GM23248 (cell line): Measurements from ENCODE around the gene C1QB.

Experiments used
- EZH2 ChIP-seq: fragments of 200-600 bp; sonication (generic); IDR thresholded peaks from 2 replicates; pipeline ENCODE4 v1.6.1; 2018; ENCODE audit warnings: antibody characterized with exemption, mild to moderate bottlenecking; ENCODE audit not compliant: insufficient read depth, poor library complexity, severe bottlenecking
- EZH2phosphoT487 ChIP-seq: fragments of 200-600 bp; sonication (generic); IDR thresholded peaks from 2 replicates; pipeline ENCODE4 v1.6.1; 2018; ENCODE audit warnings: antibody characterized with exemption, moderate library complexity, mild to moderate bottlenecking, low read depth; ENCODE audit not compliant: insufficient read depth

DNA sequence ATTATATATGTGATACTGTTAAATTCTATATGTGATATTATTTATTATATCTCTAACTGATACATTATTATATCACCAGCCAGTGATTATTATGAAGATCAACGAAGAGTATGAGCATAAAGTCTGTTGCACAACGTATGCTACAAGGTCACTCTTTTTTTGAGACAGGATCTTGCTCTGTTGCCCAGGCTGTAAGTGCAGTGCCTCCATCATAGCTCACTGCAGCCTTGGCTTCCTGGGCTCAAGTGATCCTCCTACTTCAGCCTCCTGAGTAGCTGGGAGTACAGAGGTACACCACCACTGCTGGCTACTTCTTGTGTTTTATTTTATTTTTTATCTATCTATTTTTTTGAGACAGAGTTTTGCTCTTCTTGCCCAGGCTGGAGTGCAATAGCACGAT lies 43.6 kb downstream of the C1QB start:
- TF ChIP-seq EZH2, result no peak
- no peak for TF ChIP-seq EZH2phosphoT487
